ENCODE data around the gene GRIP2.

GRIP2 gene

GRCh38 chr3:14570089-14570488 is 29.9 kb upstream of the GRIP2 start:
- no peak for DNase-seq (ENCODE audit: low read depth)
- in situ Hi-C loops (cut with HindIII; ENCODE audit: low sequenced_read_pairs), result no loop called here
- TF ChIP-seq, protein P1, sequence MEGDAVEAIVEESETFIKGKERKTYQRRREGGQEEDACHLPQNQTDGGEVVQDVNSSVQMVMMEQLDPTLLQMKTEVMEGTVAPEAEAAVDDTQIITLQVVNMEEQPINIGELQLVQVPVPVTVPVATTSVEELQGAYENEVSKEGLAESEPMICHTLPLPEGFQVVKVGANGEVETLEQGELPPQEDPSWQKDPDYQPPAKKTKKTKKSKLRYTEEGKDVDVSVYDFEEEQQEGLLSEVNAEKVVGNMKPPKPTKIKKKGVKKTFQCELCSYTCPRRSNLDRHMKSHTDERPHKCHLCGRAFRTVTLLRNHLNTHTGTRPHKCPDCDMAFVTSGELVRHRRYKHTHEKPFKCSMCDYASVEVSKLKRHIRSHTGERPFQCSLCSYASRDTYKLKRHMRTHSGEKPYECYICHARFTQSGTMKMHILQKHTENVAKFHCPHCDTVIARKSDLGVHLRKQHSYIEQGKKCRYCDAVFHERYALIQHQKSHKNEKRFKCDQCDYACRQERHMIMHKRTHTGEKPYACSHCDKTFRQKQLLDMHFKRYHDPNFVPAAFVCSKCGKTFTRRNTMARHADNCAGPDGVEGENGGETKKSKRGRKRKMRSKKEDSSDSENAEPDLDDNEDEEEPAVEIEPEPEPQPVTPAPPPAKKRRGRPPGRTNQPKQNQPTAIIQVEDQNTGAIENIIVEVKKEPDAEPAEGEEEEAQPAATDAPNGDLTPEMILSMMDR (IDR thresholded peaks at IDR 0.05; ENCODE audit: low read depth, low read length, missing control alignments), result no peak
- no peak overlapping the region for H3K4me3 ChIP-seq (ENCODE audit: low read depth, low read length)

- DNase-seq (ENCODE audit: low read depth), result no peak
- no peak overlapping the region for H3K4me3 ChIP-seq (ENCODE audit: low read depth, low read length)
- TF ChIP-seq, protein P1 (IDR thresholded peaks at IDR 0.05; ENCODE audit: low read depth, low read length, missing control alignments), result no peak
- in situ Hi-C loops (cut with HindIII; ENCODE audit: low sequenced_read_pairs), result no loop called here
Observed at GRCh38 chr3:14569474-14570000, 29.4 kb upstream of the GRIP2 start.

- no peak overlapping the region for H3K4me3 ChIP-seq (ENCODE audit: low read depth, low read length)
- no peak for DNase-seq (ENCODE audit: low read depth)
- in situ Hi-C loops (cut with HindIII; ENCODE audit: low sequenced_read_pairs), result no loop called here
- TF ChIP-seq, protein P1 (IDR thresholded peaks at IDR 0.05; ENCODE audit: low read depth, low read length, missing control alignments), result no peak
Observed at GRCh38 chr3:14568269-14568668, 28.1 kb upstream of the GRIP2 start.

DNA sequence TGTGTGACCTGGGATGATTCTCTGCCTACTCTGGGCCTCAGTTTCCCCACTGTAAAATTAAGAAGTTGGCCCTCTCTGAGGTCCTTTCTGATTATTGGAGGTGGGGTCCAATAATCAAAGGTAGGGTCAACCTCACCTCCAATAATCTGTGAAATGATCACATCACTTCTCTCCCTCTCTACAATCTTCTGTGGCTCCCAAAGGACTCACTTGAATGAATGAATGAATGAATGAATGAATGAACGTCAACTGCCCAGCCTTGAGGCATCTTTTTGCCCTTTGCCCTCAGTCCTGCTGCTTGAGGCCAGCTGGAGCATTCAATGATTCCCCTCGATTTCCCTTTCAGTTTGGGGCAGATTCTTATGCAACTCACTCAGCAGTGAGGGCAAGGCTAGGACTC is 26.7 kb upstream of the GRIP2 start:
- H3K4me3 ChIP-seq (ENCODE audit: low read depth, low read length), result no peak overlapping the region
- TF ChIP-seq, protein P1 (IDR thresholded peaks at IDR 0.05; ENCODE audit: low read depth, low read length, missing control alignments), result no peak
- no peak for DNase-seq (ENCODE audit: low read depth)
- in situ Hi-C loops (cut with HindIII; ENCODE audit: low sequenced_read_pairs), result no loop called here

- in situ Hi-C loops (cut with HindIII; ENCODE audit: low sequenced_read_pairs), result no loop called here
- DNase-seq (ENCODE audit: low read depth), result peak; percentile 55
- no peak overlapping the region for H3K4me3 ChIP-seq (ENCODE audit: low read depth, low read length)
- TF ChIP-seq, protein P1 (IDR thresholded peaks at IDR 0.05; ENCODE audit: low read depth, low read length, missing control alignments), result no peak
Observed at GRCh38 chr3:14565868-14566588, 25.9 kb upstream of the GRIP2 start.

- no peak overlapping the region for H3K4me3 ChIP-seq (ENCODE audit: low read depth, low read length)
- no peak for DNase-seq (ENCODE audit: low read depth)
- in situ Hi-C loops (cut with HindIII; ENCODE audit: low sequenced_read_pairs), result no loop called here
- TF ChIP-seq, protein P1 (IDR thresholded peaks at IDR 0.05; ENCODE audit: low read depth, low read length, missing control alignments), result no peak
Observed at GRCh38 chr3:14564741-14565140, 24.6 kb upstream of the GRIP2 start.

All from astrocyte of the cerebellum (primary cell).